ENCODE results near the gene SYNPR.

DNA sequence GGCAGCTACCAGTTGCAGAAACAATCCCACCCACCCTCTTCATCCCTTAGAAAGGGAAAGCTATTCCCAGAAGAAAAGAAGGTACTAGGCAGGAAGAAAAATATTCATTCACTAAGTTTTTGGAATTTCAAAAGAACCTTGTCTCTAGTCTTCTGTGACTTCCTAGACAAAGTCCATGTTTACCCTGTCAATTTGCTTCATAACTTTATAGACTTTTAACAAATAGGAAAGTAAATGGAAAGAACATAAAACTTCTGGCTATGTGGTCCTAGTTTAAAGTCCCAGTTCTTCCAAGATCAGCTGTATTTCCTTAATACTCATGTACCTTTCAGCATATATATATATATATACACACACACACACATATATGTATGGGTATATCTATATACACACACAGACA is 230.7 kb downstream of the SYNPR start:
- TF ChIP-seq, protein P1, sequence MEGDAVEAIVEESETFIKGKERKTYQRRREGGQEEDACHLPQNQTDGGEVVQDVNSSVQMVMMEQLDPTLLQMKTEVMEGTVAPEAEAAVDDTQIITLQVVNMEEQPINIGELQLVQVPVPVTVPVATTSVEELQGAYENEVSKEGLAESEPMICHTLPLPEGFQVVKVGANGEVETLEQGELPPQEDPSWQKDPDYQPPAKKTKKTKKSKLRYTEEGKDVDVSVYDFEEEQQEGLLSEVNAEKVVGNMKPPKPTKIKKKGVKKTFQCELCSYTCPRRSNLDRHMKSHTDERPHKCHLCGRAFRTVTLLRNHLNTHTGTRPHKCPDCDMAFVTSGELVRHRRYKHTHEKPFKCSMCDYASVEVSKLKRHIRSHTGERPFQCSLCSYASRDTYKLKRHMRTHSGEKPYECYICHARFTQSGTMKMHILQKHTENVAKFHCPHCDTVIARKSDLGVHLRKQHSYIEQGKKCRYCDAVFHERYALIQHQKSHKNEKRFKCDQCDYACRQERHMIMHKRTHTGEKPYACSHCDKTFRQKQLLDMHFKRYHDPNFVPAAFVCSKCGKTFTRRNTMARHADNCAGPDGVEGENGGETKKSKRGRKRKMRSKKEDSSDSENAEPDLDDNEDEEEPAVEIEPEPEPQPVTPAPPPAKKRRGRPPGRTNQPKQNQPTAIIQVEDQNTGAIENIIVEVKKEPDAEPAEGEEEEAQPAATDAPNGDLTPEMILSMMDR (IDR thresholded peaks at IDR 0.05), result no peak
- TF ChIP-seq POLR2AphosphoS5 (IDR thresholded peaks at IDR 0.05), result no peak
